ENCODE measurements around the gene TAGAP. TPM values are rescaled to one million over a fixed set of nuclear protein-coding genes. Genes with fewer than 3 reads are reported as not detected.
"Not testable (repeated sequence)": the region's sequence is repeated elsewhere in the genome, so short reads cannot be mapped to it uniquely, and the experiment has no call there.

TAGAP gene
- total RNA-seq, 1 donor from 2014 or later: 17.1 TPM

- Histone ChIP-seq H3K36me3 (peaks cover 28% of the 10 kb centered on the region), H3K27me3 (ENCODE audit: low read depth) (no peaks in the 10 kb centered on the region), H3K9me3 (no peaks in the 10 kb centered on the region), H3K4me3 (peak overlapping the region; percentile 47), H3K27ac (peak overlapping the region; percentile 78), H3K4me1 (peaks cover 49% of the 10 kb centered on the region)
- TF ChIP-seq CTCF (IDR thresholded peaks at IDR 0.05): no peak
- ATAC-seq: no peak
- DNase-seq: no peak
- intact Hi-C loops (cut with DNase I): no loop called here
Measured at GRCh38 chr6:159042826-159043181, 2.0 kb downstream of the TAGAP start.

GRCh38 chr6:159042003-159042825 is 2.6 kb downstream of the TAGAP start:
- Histone ChIP-seq H3K27me3 (ENCODE audit: low read depth) (no peaks in the 10 kb centered on the region), H3K36me3 (peaks cover 33% of the 10 kb centered on the region), H3K4me3 (peak overlapping the region; percentile 47), H3K9me3 (no peaks in the 10 kb centered on the region), H3K27ac (peak overlapping the region; percentile 78), H3K4me1 (peaks cover 50% of the 10 kb centered on the region)
- no peak for DNase-seq
- intact Hi-C loops (cut with DNase I): no loop called here
- peak; percentile 96 for TF ChIP-seq CTCF (IDR thresholded peaks at IDR 0.05)
- ATAC-seq: peak; percentile 85 to 89

- ATAC-seq (no peak), DNase-seq (no peak)
- Histone ChIP-seq H3K27me3 (ENCODE audit: low read depth) (no peaks in the 10 kb centered on the region), H3K4me1 (peaks cover 50% of the 10 kb centered on the region), H3K9me3 (no peaks in the 10 kb centered on the region), H3K4me3 (no peak overlapping the region), H3K36me3 (peaks cover 43% of the 10 kb centered on the region), H3K27ac (peak overlapping the region; percentile 78)
- TF ChIP-seq CTCF (IDR thresholded peaks at IDR 0.05): no peak
- intact Hi-C loops (cut with DNase I): no loop called here
Measured at GRCh38 chr6:159041181-159041580, 3.6 kb downstream of the TAGAP start.

- intact Hi-C loops (cut with DNase I): no loop called here
- Histone ChIP-seq H3K27ac (peak overlapping the region; percentile 76), H3K4me3 (no peak overlapping the region), H3K36me3 (peaks cover 53% of the 10 kb centered on the region), H3K27me3 (ENCODE audit: low read depth) (no peaks in the 10 kb centered on the region), H3K4me1 (peaks cover 41% of the 10 kb centered on the region), H3K9me3 (no peaks in the 10 kb centered on the region)
- no peak for DNase-seq
- no peak for ATAC-seq
- TF ChIP-seq CTCF (IDR thresholded peaks at IDR 0.05): no peak
Measured at GRCh38 chr6:159039885-159040258, 4.9 kb downstream of the TAGAP start.

- DNase-seq: no peak
- H3K27ac ChIP-seq: peak overlapping the region; percentile 76
- H3K4me1 ChIP-seq: peaks cover 41% of the 10 kb centered on the region
- no peaks in the 10 kb centered on the region for H3K9me3 ChIP-seq
- TF ChIP-seq CTCF (IDR thresholded peaks at IDR 0.05): no peak
- H3K27me3 ChIP-seq (ENCODE audit: low read depth): no peaks in the 10 kb centered on the region
- ATAC-seq: peak; percentile 55 to 76
- peak overlapping the region; percentile 12 for H3K4me3 ChIP-seq
- H3K36me3 ChIP-seq: peaks cover 53% of the 10 kb centered on the region
- intact Hi-C loops (cut with DNase I): no loop called here
Measured at GRCh38 chr6:159038914-159039884, 5.6 kb downstream of the TAGAP start.

- H3K36me3 ChIP-seq: peaks cover 53% of the 10 kb centered on the region
- H3K4me3 ChIP-seq; H3K9me3 ChIP-seq; H3K27me3 ChIP-seq (ENCODE audit: low read depth); DNase-seq; ATAC-seq; intact Hi-C loops (cut with DNase I): not testable (repeated sequence)
- peak overlapping the region; percentile 76 for H3K27ac ChIP-seq
- H3K4me1 ChIP-seq: peaks cover 41% of the 10 kb centered on the region
Measured at GRCh38 chr6:159038318-159038717, 6.5 kb downstream of the TAGAP start.
